Muscle layer of duodenum (tissue), 2 donors: Measurements from ENCODE around the gene ABCD3.
"Not testable (repeated sequence)": the region's sequence is repeated elsewhere in the genome, so short reads cannot be mapped to it uniquely, and the experiment has no call there.

Source experiments
- H3K27ac ChIP-seq: one replicate; pipeline ENCODE4 v1.7.0; 2013; ENCODE audit warnings: mild to moderate bottlenecking, low read length
- H3K27me3 ChIP-seq: one replicate; pipeline ENCODE4 v1.7.0; 2013; ENCODE audit warnings: low read depth, mild to moderate bottlenecking, control low read depth, low read length
- H3K36me3 ChIP-seq, 2 donors: one replicate each; pipeline ENCODE4 v1.7.0; 2013; ENCODE audit warnings: low read length in 2 of 2, control low read depth in 1 of 2, mild to moderate bottlenecking in 1 of 2; ENCODE audit not compliant: insufficient read depth in 2 of 2, control insufficient read depth in 1 of 2
- H3K4me1 ChIP-seq, 2 donors: one replicate each; pipeline ENCODE4 v1.7.0; 2013; ENCODE audit warnings: low read length in 2 of 2, mild to moderate bottlenecking in 2 of 2, control low read depth in 1 of 2, moderate library complexity in 1 of 2; ENCODE audit not compliant: insufficient read depth in 2 of 2, control insufficient read depth in 1 of 2
- H3K4me3 ChIP-seq, 2 donors: one replicate each; pipeline ENCODE4 v1.7.0; 2013; ENCODE audit warnings: low read length in 2 of 2, low read depth in 1 of 2, mild to moderate bottlenecking in 1 of 2
- H3K9me3 ChIP-seq, 2 donors: one replicate each; pipeline ENCODE4 v1.7.0; 2013; ENCODE audit warnings: low read length in 2 of 2, control low read depth in 1 of 2, mild to moderate bottlenecking in 1 of 2; ENCODE audit not compliant: control insufficient read depth in 1 of 2
- donor health status: healthy.

The ABCD3 gene

DNA sequence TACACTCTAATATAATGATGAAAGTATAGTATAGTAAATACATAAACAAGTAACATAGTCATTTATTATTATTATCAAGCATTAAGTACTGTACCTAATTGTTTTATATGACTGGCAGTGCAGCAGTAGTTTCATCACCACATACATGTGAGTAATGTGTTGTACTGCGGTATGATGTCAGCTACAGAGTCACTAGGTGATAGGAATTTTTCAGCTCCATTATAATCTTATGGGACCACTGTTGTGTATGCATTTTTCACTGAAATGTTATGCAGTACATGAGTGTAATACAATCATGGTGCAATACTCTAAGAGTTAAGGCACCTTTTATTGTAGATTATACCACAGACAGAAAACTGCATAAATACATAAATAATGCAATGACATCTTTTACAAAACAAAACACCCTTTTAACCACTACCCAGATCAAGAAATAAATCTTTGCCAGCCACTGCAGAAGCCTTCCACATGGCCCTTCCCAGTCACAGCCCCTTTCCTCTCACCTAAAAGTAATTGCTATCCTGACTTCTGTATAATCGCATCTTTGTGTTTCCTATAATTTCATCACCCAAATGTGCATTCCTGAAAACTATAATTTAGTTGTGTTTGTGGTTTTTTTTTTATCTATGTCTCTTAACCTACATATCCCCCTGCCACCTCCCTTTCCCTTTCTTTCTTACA is 16.3 kb downstream of the ABCD3 start:
- no peaks in the 10 kb centered on the region for H3K9me3 ChIP-seq
- H3K27ac ChIP-seq = no peak overlapping the region
- peaks cover 0 to 6% of the 10 kb centered on the region in 2 donors for H3K4me1 ChIP-seq
- no peak overlapping the region for H3K4me3 ChIP-seq
- no peaks in the 10 kb centered on the region for H3K27me3 ChIP-seq
- no peaks in the 10 kb centered on the region for H3K36me3 ChIP-seq

DNA sequence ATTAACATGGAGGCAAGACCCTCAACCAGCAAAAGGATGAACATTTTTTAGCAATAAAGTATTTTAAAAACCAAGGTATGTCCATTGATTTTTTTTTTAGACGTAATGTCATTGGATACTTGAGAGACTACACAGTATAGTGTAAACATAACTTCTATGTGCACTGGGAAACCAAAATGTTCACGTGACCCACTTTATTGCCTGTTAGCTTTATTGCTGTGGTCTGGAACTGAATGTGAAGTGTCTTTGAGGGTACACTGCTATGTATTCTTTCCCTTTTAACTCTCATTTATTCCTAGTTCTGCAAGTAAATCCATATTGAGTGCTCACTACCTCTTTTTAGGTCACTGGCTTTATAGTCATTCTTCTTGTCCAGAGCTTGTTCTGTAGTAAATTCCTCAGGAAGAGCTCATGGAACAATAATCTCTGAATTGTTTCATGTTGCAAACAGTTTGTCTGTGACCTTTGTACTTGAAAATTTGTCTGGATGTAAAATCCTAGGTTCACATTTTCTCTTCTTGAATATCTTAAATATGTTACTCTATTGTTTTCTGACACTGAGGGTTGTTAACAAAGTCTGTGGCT is 20.6 kb downstream of the ABCD3 start:
- no peaks in the 10 kb centered on the region for H3K36me3 ChIP-seq
- no peaks in the 10 kb centered on the region for H3K27me3 ChIP-seq
- H3K9me3 ChIP-seq = peaks cover 3 to 5% of the 10 kb centered on the region in 2 donors
- H3K4me3 ChIP-seq = no peak overlapping the region
- H3K27ac ChIP-seq = no peak overlapping the region
- H3K4me1 ChIP-seq = peaks cover 0 to 6% of the 10 kb centered on the region in 2 donors

DNA sequence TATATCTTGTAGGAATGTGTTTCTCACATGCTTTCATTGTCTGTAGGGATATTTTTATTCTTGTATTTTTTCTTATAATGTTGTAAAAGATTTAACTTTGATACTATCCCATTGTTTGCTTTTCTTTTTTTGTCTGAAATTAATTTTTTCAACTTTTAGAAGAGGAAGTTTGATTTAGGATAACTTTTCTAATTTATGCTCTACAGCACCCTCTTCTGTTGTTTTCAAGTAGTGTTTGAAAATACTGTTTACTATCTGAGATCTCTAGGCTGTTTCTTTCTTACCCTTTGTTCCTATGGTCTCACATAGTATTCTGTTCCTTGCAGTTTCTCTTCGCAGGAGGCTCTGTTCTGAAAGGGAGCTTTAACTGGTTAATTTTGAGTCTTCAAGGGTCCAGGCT is 21.9 kb downstream of the ABCD3 start:
- Histone ChIP-seq H3K27me3 (no peaks in the 10 kb centered on the region), H3K4me3 (no peak overlapping the region), H3K27ac (no peak overlapping the region), H3K36me3 (no peaks in the 10 kb centered on the region), H3K9me3 (peaks cover 5 to 8% of the 10 kb centered on the region in 2 donors), H3K4me1 (peaks cover 0 to 5% of the 10 kb centered on the region in 2 donors)

DNA sequence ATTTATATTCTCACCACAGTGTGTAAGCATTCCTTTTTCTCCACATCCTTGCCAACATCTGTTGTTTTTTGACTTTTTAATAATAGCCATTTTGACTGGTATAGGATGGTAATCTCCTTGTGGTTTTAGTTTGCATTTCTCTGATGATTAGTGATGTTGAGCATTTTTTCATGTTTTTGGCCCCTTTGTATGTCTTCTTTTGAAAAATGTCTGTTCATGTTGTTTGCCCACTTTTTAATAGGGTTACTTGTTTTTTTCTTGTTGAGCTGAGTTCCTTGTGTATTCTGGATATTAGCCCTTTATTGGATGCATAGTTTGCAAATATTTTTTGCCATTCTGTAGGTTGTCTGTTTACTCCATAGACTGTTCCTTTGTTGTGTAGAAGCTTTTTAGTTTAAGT is 24.9 kb downstream of the ABCD3 start:
- H3K27ac ChIP-seq, H3K4me1 ChIP-seq, H3K4me3 ChIP-seq, H3K36me3 ChIP-seq, H3K27me3 ChIP-seq: not testable (repeated sequence)
- H3K9me3 ChIP-seq = peaks cover 5 to 16% of the 10 kb centered on the region in 2 donors

DNA sequence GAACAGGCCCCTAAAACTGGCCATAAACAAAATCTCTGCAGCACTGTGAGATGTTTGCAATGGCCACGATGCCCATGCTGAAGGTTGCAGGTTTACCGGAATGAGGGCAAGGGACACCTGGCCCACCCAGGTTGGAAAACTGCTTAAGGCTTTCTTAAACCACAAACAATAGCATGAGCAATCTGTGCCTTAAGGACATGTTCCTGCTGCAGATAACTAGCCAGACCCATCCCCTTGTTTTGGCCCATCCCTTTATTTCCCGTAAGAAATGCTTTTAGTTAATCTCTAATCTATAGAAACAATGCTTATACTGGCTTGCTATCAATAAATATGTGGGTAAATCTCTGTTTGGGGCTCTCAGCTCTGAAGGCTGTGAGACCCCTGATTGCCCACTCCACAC is 26.6 kb downstream of the ABCD3 start:
- not testable (repeated sequence) for H3K27ac ChIP-seq, H3K4me3 ChIP-seq, H3K4me1 ChIP-seq, H3K27me3 ChIP-seq, H3K36me3 ChIP-seq
- H3K9me3 ChIP-seq = peaks cover 5 to 24% of the 10 kb centered on the region in 2 donors

DNA sequence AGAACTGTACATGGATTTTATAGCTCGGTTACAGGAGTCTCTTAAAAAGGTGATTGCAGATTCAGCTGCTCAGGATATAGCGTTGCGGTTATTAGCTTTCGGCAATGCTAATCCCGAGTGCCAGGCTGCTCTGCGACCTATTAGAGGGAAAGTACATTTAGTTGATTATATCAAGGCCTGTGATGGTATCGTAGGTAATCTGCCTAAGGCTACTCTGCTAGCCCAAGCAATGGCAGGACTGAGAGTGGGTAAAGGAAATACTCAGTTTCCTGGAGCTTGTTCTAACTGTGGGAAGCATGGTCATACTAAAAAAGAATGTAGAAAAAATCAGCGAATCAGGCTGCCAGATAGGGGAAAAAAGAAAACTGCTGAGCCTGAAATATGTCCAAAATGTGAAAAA is 27.5 kb downstream of the ABCD3 start:
- not testable (repeated sequence) for H3K27ac ChIP-seq, H3K4me1 ChIP-seq, H3K27me3 ChIP-seq, H3K4me3 ChIP-seq
- H3K9me3 ChIP-seq = peaks cover 11 to 29% of the 10 kb centered on the region in 2 donors
- H3K36me3 ChIP-seq = peaks cover 5 to 17% of the 10 kb centered on the region in 2 donors

DNA sequence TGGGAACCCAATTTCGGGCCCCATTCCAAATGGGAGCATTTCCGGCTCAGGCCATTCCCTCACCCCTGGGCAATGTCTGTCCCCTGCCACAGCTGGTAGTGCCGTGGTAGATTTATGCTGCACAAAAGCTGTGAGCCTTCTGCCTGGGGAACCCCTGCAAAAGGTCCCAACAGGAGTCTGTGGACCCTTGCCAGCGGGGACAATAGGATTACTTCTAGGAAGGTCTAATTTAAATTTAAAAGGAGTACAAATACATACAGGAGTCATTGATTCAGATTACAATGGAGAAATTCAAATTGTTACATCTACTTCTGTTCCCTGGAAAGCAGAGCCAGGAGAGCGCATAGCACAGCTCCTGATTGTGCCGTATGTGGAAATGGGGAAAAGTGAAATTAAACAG is 28.0 kb downstream of the ABCD3 start:
- H3K36me3 ChIP-seq = peaks cover 5 to 18% of the 10 kb centered on the region in 2 donors
- not testable (repeated sequence) for H3K4me3 ChIP-seq, H3K27me3 ChIP-seq, H3K4me1 ChIP-seq, H3K27ac ChIP-seq
- H3K9me3 ChIP-seq = peaks cover 13 to 29% of the 10 kb centered on the region in 2 donors

DNA sequence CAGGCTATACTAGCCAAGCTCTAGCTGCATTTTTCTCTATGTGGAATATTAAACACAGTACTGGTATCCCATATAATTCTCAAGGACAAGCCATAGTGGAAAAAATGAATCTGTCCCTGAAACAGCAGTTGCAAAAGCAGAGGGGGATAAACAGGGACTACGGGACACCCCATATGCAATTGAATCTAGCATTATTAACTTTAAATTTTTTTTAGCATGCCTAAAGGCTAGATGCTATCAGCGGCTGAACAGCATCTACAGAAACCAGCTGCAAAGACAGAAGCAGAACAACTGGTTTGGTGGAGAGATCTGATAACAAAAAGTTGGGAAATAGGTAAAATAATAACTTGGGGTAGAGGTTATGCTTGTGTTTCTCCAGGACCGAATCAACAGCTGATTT is 30.6 kb downstream of the ABCD3 start:
- not testable (repeated sequence) for H3K4me3 ChIP-seq, H3K4me1 ChIP-seq, H3K27ac ChIP-seq, H3K27me3 ChIP-seq
- Histone ChIP-seq H3K9me3 (peaks cover 8 to 30% of the 10 kb centered on the region in 2 donors), H3K36me3 (peaks cover 5 to 18% of the 10 kb centered on the region in 2 donors)

DNA sequence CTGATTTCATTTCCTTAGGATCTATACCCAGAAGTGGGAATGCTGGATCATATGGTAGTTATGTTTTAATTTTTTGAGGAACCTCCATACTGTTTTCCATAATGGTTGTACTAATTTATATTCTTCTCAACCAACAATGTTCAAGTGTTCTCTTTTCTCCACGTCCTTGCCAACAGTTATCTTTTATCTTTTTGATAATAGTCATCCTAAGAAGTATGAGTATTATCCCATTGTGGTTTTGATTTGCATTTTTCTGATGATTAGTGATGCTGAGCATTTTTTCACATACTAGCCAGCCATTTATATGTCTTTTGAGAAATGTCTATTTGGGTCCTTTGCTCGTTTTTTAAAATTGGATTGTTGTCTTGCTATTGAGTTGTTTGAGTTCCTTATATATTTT is 38.5 kb downstream of the ABCD3 start:
- H3K27ac ChIP-seq = no peak overlapping the region
- H3K9me3 ChIP-seq = no peaks in the 10 kb centered on the region
- H3K4me3 ChIP-seq = no peak overlapping the region
- no peaks in the 10 kb centered on the region for H3K4me1 ChIP-seq
- no peaks in the 10 kb centered on the region for H3K27me3 ChIP-seq
- peaks cover 4 to 6% of the 10 kb centered on the region in 2 donors for H3K36me3 ChIP-seq

DNA sequence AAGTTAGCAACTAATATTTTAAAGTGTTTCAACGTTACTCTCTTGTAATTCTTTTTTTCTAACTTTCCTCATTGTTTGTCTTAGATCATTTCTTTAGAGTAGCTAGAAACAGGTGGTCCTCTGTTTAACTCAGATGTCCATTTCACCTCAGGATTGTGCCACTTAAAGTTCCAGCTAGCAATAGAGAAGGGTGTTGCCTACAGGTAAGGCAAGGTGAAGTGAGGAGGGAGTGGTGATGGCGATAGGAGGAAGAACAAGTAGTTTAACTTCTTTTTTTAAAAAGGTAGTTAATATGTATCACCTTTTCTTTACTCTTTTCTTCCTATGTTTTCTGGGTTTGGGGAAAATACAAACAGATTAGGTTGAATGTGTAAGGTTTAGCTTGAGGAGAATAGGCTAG is 44.4 kb downstream of the ABCD3 start:
- no peaks in the 10 kb centered on the region for H3K27me3 ChIP-seq
- H3K27ac ChIP-seq = no peak overlapping the region
- no peak overlapping the region for H3K4me3 ChIP-seq
- H3K9me3 ChIP-seq = no peaks in the 10 kb centered on the region
- H3K4me1 ChIP-seq = peaks cover 0 to 9% of the 10 kb centered on the region in 2 donors
- peaks cover 8 to 11% of the 10 kb centered on the region in 2 donors for H3K36me3 ChIP-seq

DNA sequence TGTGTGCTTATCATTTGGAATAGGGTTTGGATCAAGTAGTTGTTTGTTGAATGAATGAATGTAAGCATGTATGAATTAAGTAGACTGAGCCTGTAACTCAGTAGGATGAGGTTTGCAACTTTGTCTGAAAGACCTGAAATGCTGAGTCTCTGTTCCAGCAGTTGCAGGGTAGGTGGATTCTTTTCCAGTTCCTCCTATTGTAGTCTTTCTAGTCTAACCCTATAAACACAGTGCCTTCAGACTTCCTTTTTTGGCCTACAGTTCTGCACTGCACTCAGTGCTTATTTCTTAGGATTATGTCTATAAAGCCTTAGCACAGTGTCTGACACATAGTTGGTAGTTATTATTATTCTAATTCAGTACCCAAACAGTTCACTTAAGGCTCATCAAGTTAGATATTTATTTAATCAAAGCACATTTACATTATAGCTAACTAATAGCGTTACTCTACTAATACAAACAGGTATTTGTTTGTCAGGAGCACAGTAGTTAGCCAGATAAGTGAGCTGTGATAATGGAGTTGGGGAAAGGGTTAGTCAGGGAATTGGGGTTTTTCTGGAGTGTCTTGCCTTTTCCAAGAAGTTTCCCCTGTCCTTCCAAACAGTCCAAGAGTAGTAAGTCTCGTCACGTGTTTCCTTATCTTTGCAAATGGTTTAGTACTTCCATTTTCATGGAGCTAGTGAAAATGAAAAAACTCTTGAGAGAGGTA is 45.0 kb downstream of the ABCD3 start:
- no peak overlapping the region for H3K4me3 ChIP-seq
- no peak overlapping the region for H3K27ac ChIP-seq
- H3K36me3 ChIP-seq = peaks cover 7 to 8% of the 10 kb centered on the region in 2 donors

More for the DNA sequence above, 45.0 kb downstream of the ABCD3 start:
- no peaks in the 10 kb centered on the region for H3K9me3 ChIP-seq
- peaks cover 0 to 9% of the 10 kb centered on the region in 2 donors for H3K4me1 ChIP-seq
- no peaks in the 10 kb centered on the region for H3K27me3 ChIP-seq
